ENCODE measurements around the gene AP4M1.
"Not testable (repeated sequence)": the region's sequence is repeated elsewhere in the genome, so short reads cannot be mapped to it uniquely, and the experiment has no call there.

Gene AP4M1

GRCh38 chr7:100137851-100138760, 36.7 kb downstream of the AP4M1 start:
- peak; percentile 33 for DNase-seq

GRCh38 chr7:100141555-100141949, 40.1 kb downstream of the AP4M1 start:
- DNase-seq, result no peak

GRCh38 chr7:100142461-100142860, 41.0 kb downstream of the AP4M1 start:
- DNase-seq, result no peak

- not testable (repeated sequence) for DNase-seq
These were observed 44.9 kb downstream of the AP4M1 start for GRCh38 chr7:100146350-100146749.

GRCh38 chr7:100147278-100147677, 45.8 kb downstream of the AP4M1 start:
- DNase-seq, result no peak

- no peak for DNase-seq
These were observed 46.7 kb downstream of the AP4M1 start for GRCh38 chr7:100148225-100148558.

GRCh38 chr7:100148559-100149328, 47.3 kb downstream of the AP4M1 start, which contains the start of gene LAMTOR4:
LAMTOR4 (plus strand) TSS chr7:100148918; CDS start chr7:100148973, 55 bp downstream.
- DNase-seq, result peak; percentile 98

- no peak for DNase-seq
These were observed 51.0 kb downstream of the AP4M1 start for GRCh38 chr7:100152404-100152803.

GRCh38 chr7:100152937-100153666, 51.7 kb downstream of the AP4M1 start:
- no peak for DNase-seq

- DNase-seq, result no peak
These were observed 52.5 kb downstream of the AP4M1 start for GRCh38 chr7:100153708-100154535.

- DNase-seq, result no peak
These were observed 53.4 kb downstream of the AP4M1 start for GRCh38 chr7:100154651-100155491.

- DNase-seq, result no peak
These were observed 54.3 kb downstream of the AP4M1 start for GRCh38 chr7:100155553-100156317.

- DNase-seq, result no peak
These were observed 55.1 kb downstream of the AP4M1 start for GRCh38 chr7:100156331-100157068.

- DNase-seq, result no peak
These were observed 55.6 kb downstream of the AP4M1 start for GRCh38 chr7:100157069-100157333.

GRCh38 chr7:100157334-100158228, 56.1 kb downstream of the AP4M1 start:
- DNase-seq, result no peak
